IMR-90 (cell line): ENCODE measurements around the gene FAM47E.

Experiments used
- BHLHE40 ChIP-seq: fragments of 150-350 bp; IDR thresholded peaks from 2 replicates; pipeline ENCODE4 v1.6.1; 2016; ENCODE audit warnings: mild to moderate bottlenecking, low read depth, low read length
- CEBPB ChIP-seq: IDR thresholded peaks from 2 replicates; pipeline ENCODE4 v1.6.1; 2012; ENCODE audit warnings: low read depth, low read length, improper control_type of control experiment
- ELK1 ChIP-seq: fragments of 150-350 bp; IDR thresholded peaks from 2 replicates; pipeline ENCODE4 v1.6.1; 2016; ENCODE audit warnings: low read depth, mild to moderate bottlenecking, low read length, moderate library complexity, borderline replicate concordance
- FOS ChIP-seq: fragments of 150-350 bp; IDR thresholded peaks from 2 replicates; pipeline ENCODE4 v1.6.1; 2016; ENCODE audit warnings: low read depth, low read length
- MAFK ChIP-seq: IDR thresholded peaks from 2 replicates; pipeline ENCODE4 v1.6.1; 2012; ENCODE audit warnings: low read depth, low read length, improper control_type of control experiment
- MXI1 ChIP-seq: IDR thresholded peaks from 2 replicates; pipeline ENCODE4 v1.6.1; 2012; ENCODE audit warnings: low read depth, mild to moderate bottlenecking, low read length, moderate library complexity, borderline replicate concordance
- RAD21 ChIP-seq: IDR thresholded peaks from 2 replicates; pipeline ENCODE4 v1.6.1; 2012; ENCODE audit warnings: low read length, improper control_type of control experiment
- RCOR1 ChIP-seq: IDR thresholded peaks from 2 replicates; pipeline ENCODE4 v1.6.1; 2012; ENCODE audit warnings: mild to moderate bottlenecking, low read length, improper control_type of control experiment; ENCODE audit not compliant: insufficient replicate concordance
- TF ChIP-seq, protein P1 (sequence below): conservative IDR thresholded peaks from 2 replicates; pipeline ENCODE4 v1.5.1; 2012; ENCODE audit warnings: mild to moderate bottlenecking, low read depth, low read length, improper control_type of control experiment
- TF ChIP-seq, protein P2 (sequence below): fragments of 150-350 bp; IDR thresholded peaks from 2 replicates; pipeline ENCODE4 v1.6.1; 2017; ENCODE audit warnings: mild to moderate bottlenecking, antibody characterized with exemption, low read length, low read depth

DNA sequence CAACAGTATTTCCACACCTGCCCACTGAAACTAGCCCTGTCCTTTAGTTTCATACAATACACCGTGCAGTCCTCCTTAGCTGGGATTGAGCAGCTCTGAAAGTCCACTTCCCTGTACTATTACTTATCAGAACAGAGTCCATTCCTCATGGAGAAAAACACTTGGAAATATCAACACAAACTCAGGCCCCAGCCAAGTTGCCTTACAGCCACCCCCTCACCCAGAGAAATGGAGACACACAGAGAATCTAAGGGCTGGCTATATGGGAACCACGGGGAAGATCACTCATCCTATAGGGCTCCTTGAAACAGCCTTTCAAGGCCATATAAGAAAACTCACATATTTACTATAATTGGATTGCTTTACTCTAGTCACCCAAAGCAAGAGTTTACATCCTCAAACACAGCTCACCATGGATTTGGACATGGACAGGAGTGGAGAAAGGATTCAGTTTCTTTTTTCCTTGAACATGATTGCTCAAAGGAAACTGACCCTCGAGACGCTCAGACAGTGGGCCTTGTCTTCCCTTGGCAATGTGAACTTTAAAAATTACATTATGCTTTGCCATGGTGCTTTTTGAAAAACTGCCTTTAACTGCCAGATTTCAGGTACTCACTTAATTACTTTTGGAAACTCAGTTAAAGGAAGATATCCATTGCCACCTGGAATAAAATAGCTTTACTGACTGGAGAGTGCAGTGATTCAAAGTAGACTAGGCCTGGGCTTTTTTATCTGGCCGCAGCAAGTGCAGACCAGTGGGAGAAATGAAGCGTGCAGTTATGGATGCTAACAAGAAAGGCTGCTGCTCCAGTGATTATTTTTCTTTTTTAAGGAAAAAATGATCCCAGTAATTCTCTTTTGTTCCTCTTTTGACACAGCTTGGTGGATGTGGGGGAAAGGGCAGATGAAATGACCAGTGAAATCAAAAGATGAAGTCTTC, 39.5 kb upstream of the FAM47E start:
- TF ChIP-seq CEBPB (no peak), MAFK (no peak), RCOR1 (no peak), FOS (no peak), RAD21 (no peak), MXI1 (no peak), BHLHE40 (no peak), ELK1 (no peak)
- TF ChIP-seq, protein P1, sequence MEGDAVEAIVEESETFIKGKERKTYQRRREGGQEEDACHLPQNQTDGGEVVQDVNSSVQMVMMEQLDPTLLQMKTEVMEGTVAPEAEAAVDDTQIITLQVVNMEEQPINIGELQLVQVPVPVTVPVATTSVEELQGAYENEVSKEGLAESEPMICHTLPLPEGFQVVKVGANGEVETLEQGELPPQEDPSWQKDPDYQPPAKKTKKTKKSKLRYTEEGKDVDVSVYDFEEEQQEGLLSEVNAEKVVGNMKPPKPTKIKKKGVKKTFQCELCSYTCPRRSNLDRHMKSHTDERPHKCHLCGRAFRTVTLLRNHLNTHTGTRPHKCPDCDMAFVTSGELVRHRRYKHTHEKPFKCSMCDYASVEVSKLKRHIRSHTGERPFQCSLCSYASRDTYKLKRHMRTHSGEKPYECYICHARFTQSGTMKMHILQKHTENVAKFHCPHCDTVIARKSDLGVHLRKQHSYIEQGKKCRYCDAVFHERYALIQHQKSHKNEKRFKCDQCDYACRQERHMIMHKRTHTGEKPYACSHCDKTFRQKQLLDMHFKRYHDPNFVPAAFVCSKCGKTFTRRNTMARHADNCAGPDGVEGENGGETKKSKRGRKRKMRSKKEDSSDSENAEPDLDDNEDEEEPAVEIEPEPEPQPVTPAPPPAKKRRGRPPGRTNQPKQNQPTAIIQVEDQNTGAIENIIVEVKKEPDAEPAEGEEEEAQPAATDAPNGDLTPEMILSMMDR: no peak
- TF ChIP-seq, protein P2, sequence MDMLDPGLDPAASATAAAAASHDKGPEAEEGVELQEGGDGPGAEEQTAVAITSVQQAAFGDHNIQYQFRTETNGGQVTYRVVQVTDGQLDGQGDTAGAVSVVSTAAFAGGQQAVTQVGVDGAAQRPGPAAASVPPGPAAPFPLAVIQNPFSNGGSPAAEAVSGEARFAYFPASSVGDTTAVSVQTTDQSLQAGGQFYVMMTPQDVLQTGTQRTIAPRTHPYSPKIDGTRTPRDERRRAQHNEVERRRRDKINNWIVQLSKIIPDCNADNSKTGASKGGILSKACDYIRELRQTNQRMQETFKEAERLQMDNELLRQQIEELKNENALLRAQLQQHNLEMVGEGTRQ: no peak
